ENCODE results near the gene STOM.

GRCh38 chr9:121348221-121348620, 21.8 kb downstream of the STOM start:
- no peak for TF ChIP-seq CTCF (conservative IDR thresholded peaks at IDR 0.05)
- no peak for TF ChIP-seq EZH2 (IDR thresholded peaks at IDR 0.05; ENCODE audit: low read depth)
